Neutrophil (primary cell): ENCODE results near the gene SORBS1.

ENCODE experiments used
- H3K27ac ChIP-seq: fragments of 200-600 bp; sonication (generic); 2 replicates; pipeline ENCODE4 v1.5.1; 2016; ENCODE audit warnings: mild to moderate bottlenecking, moderate library complexity
- H3K27me3 ChIP-seq: fragments of 200-600 bp; sonication (generic); 2 replicates; pipeline ENCODE4 v1.6.0; 2016; ENCODE audit warnings: mild to moderate bottlenecking
- H3K36me3 ChIP-seq: fragments of 200-600 bp; sonication (generic); 2 replicates; pipeline ENCODE4 v1.5.1; 2017
- H3K4me1 ChIP-seq, 2 experiments: fragments of 200-600 bp in 1 of 2; sonication (generic) in 1 of 2; 1 replicate in 1 of 2; 2 replicates in 1 of 2; pipeline versions ENCODE4 v1.5.1 to v1.6.1; 2013 to 2016; ENCODE audit warnings: low read depth in 1 of 2, low read length in 1 of 2, mild to moderate bottlenecking in 1 of 2, moderate library complexity in 1 of 2; ENCODE audit not compliant: control insufficient read depth in 1 of 2, insufficient read depth in 1 of 2
- H3K4me3 ChIP-seq, 2 experiments: fragments of 200-600 bp in 1 of 2; sonication (generic) in 1 of 2; 1 replicate in 1 of 2; 2 replicates in 1 of 2; pipeline ENCODE4 v1.5.1; 2013 to 2016; ENCODE audit warnings: low read depth in 1 of 2, low read length in 1 of 2, mild to moderate bottlenecking in 1 of 2, moderate library complexity in 1 of 2
- H3K9me3 ChIP-seq: fragments of 200-600 bp; sonication (generic); 2 replicates; pipeline ENCODE4 v1.5.1; 2016
- CTCF ChIP-seq: fragments of 200-600 bp; sonication (generic); IDR thresholded peaks from 2 replicates; pipeline ENCODE4 v1.5.1; 2016; ENCODE audit warnings: antibody characterized with exemption

Gene SORBS1

DNA sequence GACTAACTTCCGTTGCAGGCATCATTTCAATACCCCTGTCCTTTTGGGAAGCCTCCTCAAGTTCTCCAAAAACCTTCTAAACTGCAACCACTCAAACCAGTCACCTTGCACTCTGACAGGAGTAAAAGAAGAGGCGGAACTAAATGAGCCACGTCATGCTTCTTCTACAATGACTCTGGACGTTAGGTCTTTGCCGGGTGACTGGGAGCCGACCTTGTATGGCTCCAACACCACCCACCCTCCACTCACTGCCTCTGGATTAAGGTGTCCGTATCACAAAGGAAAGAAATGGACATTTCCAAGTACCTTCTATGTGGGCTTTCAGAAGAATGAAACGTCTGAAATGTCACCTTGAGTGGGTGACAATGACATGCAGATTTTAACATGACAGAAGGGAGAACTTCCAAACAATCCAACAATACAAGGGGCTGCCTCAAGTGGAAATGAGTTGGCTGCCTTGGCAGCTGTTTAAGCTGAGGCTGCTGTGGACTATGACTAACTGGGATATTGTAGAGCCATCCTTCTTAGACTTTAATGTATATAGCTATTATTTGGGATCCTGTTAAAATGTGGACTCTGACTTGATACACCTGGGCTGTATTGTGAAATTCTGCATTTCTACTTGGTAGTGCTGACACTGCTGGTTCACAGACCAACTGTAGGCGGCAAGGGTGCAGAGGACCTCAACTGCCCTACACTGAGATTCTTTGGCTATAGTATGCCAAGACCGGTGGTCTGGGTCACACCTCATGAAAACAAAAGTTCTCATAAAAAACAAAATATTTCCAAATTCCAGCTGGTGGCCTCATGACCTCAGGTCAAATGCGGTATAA is 236.5 kb downstream of the SORBS1 start:
- Histone ChIP-seq H3K4me1 (no peaks in the 10 kb centered on the region), H3K27me3 (no peaks in the 10 kb centered on the region), H3K27ac (no peak overlapping the region), H3K36me3 (no peaks in the 10 kb centered on the region), H3K9me3 (no peaks in the 10 kb centered on the region), H3K4me3 (no peak overlapping the region)
- TF ChIP-seq CTCF: no peak

- TF ChIP-seq CTCF: no peak
- H3K27ac ChIP-seq: no peak overlapping the region
- H3K9me3 ChIP-seq: no peaks in the 10 kb centered on the region
- H3K4me1 ChIP-seq: no peaks in the 10 kb centered on the region
- H3K4me3 ChIP-seq: no peak overlapping the region
- H3K36me3 ChIP-seq: no peaks in the 10 kb centered on the region
- no peaks in the 10 kb centered on the region for H3K27me3 ChIP-seq
Measured at GRCh38 chr10:95321554-95322301, 239.4 kb downstream of the SORBS1 start.

GRCh38 chr10:95319239-95319638 is 241.9 kb downstream of the SORBS1 start:
- TF ChIP-seq CTCF: no peak
- Histone ChIP-seq H3K9me3 (no peaks in the 10 kb centered on the region), H3K27me3 (peaks cover 4% of the 10 kb centered on the region), H3K4me1 (no peaks in the 10 kb centered on the region), H3K36me3 (no peaks in the 10 kb centered on the region), H3K27ac (no peak overlapping the region), H3K4me3 (no peak overlapping the region)

GRCh38 chr10:95315509-95315908 is 245.7 kb downstream of the SORBS1 start:
- TF ChIP-seq CTCF: no peak
- H3K36me3 ChIP-seq: no peaks in the 10 kb centered on the region

GRCh38 chr10:95314192-95314918 is 246.8 kb downstream of the SORBS1 start:
- H3K27ac ChIP-seq: no peak overlapping the region
- no peak for TF ChIP-seq CTCF
- H3K9me3 ChIP-seq: no peaks in the 10 kb centered on the region
- no peaks in the 10 kb centered on the region for H3K36me3 ChIP-seq
- H3K4me3 ChIP-seq: no peak overlapping the region
- no peaks in the 10 kb centered on the region for H3K4me1 ChIP-seq
- H3K27me3 ChIP-seq: peaks cover 35% of the 10 kb centered on the region

More at GRCh38 chr10:95315509-95315908, 245.7 kb downstream of the SORBS1 start:
- Histone ChIP-seq H3K4me1 (no peaks in the 10 kb centered on the region), H3K27me3 (peaks cover 35% of the 10 kb centered on the region), H3K4me3 (no peak overlapping the region), H3K27ac (no peak overlapping the region), H3K9me3 (no peaks in the 10 kb centered on the region)
